HG02885 (cell line): ENCODE results near the gene XIRP1.
"Not testable (repeated sequence)": the region's sequence is repeated elsewhere in the genome, so short reads cannot be mapped to it uniquely, and the experiment has no call there.

Experiments used
- ATAC-seq: cut with Tn5 transposase; IDR thresholded peaks from one replicate; pipeline ENCODE4 v1.9.1; 2021; ENCODE audit warnings: mild to moderate bottlenecking; ENCODE audit not compliant: unreplicated experiment, poor library complexity

XIRP1 gene, protein sequence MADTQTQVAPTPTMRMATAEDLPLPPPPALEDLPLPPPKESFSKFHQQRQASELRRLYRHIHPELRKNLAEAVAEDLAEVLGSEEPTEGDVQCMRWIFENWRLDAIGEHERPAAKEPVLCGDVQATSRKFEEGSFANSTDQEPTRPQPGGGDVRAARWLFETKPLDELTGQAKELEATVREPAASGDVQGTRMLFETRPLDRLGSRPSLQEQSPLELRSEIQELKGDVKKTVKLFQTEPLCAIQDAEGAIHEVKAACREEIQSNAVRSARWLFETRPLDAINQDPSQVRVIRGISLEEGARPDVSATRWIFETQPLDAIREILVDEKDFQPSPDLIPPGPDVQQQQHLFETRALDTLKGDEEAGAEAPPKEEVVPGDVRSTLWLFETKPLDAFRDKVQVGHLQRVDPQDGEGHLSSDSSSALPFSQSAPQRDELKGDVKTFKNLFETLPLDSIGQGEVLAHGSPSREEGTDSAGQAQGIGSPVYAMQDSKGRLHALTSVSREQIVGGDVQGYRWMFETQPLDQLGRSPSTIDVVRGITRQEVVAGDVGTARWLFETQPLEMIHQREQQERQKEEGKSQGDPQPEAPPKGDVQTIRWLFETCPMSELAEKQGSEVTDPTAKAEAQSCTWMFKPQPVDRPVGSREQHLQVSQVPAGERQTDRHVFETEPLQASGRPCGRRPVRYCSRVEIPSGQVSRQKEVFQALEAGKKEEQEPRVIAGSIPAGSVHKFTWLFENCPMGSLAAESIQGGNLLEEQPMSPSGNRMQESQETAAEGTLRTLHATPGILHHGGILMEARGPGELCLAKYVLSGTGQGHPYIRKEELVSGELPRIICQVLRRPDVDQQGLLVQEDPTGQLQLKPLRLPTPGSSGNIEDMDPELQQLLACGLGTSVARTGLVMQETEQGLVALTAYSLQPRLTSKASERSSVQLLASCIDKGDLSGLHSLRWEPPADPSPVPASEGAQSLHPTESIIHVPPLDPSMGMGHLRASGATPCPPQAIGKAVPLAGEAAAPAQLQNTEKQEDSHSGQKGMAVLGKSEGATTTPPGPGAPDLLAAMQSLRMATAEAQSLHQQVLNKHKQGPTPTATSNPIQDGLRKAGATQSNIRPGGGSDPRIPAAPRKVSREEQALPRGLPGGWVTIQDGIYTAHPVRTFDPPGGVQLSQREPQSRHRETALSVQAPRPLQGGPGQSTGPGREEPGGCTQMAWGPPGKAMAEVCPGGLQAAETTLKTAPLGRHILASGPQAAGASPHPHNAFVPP (N-terminal part only)

DNA sequence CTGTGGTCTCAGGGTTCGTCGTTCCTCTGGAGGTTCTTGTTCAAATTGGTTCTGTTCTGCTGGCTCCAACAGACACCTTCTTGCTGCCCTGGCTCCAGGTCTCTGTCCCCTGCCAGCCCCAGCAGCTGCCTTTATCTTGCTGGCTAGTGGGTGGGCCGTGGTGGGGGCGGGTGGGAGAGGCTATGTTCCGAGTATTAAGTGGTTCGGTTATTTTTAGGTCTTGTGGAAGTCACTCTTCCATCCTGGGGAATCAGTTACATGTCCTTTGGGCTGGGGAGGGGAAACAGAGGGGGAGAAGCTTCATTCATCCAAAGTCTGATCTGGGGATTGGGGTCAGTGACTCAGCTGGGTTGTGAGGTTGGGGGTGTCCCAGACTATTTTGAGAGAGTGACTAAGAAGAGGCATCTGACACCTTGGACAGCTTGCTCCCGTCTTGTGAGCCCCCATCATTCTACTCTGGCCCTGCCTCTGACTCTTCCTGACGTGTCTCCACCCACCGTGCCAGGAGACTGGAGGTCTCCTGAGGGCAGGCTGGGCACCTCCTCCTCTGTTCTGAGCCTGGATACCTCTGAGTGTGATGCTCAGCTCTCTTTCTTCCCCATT lies at the start of gene XIRP1:
Gene XIRP1, minus strand, starts transcription at position 106 of the 603 bp plus-strand sequence. CDS start 3,150 bp downstream, outside the sequence.
- no peak for ATAC-seq

DNA sequence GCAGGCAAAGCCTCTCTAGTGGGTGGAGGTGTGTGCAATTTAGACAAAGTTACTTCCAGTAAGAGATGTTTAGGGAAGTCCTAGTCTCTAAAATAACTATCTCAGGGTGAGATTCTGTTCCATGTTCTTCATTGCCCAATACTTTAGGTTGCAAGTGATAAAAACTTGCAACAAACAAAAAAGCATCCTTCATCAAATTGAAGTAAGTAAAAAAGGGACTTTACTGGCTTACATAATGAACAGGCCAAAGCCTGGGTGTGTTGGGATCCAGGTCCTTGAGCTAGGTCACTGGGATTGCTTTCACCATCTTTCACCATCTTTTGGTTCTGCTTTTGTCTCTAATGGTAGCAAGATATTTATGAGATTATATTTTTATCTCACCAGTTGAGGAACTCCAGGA lies 49.2 kb upstream of the XIRP1 start:
- ATAC-seq, result no peak

DNA sequence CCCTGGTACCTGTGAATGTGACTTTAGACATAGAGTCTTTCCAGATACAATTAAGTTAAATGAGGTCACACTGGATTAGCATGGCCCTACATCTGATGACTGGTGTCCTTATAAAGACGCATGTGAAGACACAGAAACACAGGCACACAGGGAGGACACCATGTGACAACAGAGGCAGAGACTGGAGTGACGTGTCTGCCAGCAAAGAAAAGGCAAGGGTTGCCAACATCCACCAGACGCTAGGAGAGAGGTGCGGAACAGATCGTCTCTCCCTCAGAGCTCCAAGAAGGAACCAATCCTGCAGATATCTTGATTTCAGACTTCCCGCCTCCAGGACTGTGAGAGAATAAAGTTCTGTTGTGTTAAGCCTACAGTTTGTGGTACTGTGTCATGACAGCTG lies 44.6 kb upstream of the XIRP1 start:
- no peak for ATAC-seq

DNA sequence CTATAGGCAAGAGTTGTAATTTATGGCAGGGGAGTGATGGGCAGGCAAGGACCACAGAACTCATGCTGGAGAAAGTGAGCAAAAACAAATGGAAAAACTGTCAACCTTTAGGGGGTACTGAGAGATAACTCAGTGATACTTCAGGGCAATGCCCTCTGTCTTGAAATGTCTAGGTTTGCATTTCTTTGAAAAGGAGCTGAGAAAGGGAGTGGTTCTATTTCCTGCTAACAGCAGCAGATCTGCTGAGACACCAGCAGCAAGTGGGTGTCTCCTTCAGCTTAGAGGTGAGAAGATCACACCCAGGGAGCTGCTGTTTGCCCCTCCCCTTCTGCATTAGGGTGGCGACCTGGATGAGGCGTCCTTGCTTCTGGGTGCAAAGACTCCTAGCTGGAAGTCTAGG lies 42.3 kb upstream of the XIRP1 start:
- no peak for ATAC-seq

DNA sequence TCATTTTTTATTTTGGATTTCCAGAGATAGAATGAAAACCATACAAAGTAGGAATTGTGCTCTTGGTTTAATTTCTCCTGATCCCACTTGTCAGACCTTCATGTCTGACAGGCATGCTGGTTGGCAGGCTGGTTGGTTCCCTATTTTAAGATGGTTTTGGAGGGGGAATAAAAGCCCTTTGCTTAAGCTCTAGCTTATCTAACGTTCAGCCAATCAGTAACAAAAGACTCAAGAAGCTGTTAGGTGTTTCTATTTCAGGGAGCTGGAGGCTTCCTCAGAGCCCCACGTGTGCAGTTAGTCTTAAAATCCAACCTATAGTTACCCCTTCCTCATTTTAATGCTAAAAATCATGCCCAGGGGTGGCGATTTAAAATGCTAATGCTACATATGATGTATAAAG lies 40.5 kb upstream of the XIRP1 start:
- ATAC-seq, result no peak

DNA sequence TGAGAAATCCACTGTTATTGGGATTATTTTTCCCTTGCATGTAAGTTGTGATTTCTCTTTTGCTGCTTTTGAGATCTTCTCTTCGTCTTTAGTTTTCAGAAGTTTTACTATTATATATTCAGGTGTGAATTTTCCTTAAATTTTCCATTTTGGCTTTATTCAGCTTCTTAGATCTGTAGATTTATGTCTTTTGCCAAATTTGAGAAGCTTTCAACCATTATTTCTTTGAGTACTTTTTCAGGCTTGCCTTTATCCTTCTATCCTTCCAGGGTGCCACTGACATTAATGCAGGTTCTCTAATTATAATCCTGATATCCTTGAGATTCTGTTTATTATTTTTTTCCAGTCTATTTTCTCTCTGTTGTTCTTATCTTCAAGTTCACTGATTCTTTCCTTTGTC lies 38.1 kb upstream of the XIRP1 start:
- no peak for ATAC-seq

DNA sequence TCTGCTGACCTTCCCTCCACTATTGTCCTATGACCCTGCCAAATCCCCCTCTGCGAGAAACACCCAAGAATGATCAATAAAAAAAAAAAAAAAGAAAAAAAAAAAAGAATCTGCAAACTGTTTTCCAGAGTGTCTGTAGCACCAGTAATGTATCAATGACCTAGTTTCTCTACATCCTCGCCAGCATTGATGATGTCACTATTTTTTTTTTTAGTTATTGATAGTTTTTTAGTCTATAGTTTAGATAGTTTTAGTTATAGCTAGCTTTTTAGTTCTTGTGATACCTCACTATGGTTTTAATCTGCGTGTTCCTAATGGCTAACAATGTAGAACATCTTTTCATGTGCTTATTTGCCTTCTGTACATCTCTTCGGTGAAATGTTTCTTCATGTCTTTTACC lies 36.1 kb upstream of the XIRP1 start:
- no peak for ATAC-seq

DNA sequence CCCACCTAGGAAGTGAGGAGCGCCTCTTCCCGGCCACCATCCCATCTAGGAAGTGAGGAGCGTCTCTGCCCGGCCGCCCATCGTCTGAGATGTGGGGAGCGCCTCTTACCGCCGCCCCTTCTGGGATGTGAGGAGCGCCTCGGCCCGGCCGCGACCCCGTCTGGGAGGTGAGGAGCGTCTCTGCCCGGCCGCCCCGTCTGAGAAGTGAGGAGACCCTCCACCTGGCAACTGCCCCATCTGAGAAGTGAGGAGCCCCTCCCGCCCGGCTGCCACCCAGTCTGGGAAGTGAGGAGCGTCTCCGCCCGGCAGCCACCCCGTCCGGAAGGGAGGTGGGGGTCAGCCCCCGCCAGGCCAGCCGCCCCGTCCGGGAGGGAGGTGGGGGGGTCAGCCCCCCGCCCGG lies 35.2 kb upstream of the XIRP1 start:
- not testable (repeated sequence) for ATAC-seq

DNA sequence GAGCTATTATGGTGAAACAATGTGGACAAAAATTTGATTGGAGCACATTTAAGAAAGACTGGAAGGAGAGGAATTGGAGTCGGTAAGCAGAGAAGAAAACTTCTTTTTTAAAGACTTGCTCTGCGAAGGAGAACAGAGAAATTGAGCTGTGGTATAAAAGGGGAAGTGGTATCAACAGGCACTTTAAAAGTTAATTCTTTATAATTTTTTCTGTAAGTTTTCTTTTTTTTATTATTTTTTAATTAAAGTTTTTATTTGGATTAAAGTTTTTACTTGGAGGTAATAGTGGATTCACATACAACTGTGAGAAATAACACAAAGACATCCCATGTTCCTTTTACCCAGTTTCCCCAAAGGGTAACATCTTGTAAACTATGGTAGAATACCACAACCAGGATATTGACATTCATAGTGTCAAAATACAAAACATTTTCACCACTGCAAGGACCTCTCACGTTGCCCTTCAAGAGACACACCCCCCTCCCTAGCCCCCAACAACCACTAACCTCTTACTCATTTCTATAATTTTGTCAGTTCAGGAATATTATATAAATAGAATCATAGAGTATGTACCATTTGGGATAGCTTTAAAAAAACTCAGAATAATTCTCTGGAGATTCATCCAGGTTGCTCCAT lies 33.8 kb upstream of the XIRP1 start:
- ATAC-seq, result peak; percentile 60

DNA sequence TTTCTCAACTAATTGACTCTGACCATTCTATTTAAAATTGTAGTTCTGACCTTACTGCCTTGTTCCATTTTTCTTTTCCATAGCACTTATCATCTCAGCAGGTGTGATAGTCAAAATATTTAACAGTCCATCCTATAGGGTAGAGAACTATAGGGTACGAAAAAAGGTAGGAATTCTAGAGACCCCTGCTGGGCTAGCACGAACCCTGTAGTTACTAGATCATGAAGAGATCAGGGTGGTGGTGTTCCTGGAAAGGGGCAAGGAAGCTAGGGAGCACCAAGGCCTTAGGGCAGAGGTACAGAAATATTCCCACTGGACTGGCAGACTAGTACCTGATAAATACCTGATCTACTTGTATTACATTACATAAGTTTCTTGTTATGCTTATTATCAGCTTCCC lies 31.9 kb upstream of the XIRP1 start:
- no peak for ATAC-seq

DNA sequence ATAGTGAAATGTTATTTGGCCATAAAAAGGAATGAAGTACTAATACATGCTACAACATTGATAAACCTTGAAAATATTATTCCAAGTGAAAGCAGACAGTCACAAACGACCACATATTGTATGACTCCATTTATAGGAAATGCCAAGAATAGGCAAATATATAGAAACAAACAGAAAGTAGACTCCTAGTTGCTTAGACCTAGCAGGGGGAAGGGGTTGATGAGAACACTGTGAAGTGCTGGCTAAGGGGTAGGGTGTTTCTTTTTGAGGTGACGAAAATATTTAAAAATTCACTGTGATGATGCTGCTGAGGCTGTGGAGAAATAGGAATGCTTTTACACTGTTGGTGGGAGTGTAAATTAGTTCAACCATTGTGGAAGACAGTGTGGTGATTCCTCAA lies 30.5 kb upstream of the XIRP1 start:
- no peak for ATAC-seq

DNA sequence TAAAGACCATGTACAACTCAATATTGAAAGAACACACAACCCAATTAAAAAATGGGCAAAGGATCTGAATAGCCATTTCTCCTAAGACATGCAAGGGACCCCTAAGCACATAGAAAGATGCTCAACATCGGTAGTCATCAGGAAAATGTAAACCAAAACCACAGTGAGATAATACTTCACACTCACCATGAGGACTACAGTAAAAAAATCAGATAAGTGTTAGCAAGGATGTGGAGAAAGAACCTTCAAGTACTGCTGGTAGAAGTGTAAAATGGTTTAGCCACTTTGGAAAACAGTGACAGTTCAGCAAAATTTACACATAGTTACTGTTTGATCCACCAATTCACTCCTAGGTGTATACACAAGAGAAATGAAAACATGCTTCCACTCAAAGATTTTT lies 30.1 kb upstream of the XIRP1 start:
- ATAC-seq, result no peak

DNA sequence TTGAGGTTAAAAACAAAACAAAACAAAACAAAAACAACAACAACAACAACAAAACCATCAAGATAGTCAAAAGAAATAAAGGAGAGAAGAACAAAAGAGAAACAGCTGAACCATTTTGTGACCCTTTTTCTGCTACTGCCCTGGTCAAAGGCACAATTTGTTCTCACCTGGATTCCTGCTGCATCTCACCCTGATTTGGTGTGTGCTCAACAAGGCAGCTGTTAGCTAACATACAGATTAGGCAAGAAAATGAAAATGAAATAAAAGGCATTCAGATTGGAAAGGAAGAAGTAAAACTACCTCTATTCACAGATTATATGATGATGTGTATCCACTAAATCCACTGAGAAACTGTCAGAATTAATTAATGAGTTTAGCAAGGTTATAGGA lies 28.7 kb upstream of the XIRP1 start:
- ATAC-seq, result no peak

DNA sequence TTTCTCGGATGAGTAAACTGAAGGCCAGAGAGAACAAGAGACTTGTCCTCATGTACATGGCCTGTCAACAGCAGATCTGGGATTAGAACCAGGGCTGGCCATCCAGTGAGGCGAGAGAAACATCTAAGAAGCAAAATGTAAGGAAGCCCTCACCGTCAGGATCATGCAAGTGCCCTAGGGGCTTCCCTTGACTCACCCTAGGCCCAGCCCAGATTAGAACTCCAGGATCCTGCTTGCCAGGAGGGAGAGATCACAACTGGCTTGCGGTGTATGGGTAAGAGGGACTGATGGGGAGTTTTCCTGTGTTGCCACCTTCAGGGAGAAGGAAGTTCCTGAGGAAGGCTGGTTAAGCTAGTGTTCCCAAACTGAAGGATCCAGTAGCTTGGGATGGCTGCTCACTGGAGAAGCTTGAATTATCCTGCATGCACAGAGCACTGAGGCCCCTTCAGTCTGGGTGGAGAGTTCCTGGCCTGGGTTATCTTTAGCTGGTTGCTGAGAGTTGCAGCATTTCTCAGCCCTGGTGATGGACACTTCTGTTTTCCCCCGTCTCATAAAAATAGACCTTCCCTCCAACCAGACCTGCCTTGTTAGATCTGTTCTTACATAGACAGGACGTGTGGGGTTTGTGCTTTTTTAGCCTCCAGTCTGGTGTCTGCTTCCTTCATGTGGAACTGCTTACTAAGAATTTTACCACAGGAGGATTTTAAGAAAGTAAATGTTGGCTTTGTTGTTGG lies 28.2 kb upstream of the XIRP1 start:
- ATAC-seq, result peak; percentile 39

DNA sequence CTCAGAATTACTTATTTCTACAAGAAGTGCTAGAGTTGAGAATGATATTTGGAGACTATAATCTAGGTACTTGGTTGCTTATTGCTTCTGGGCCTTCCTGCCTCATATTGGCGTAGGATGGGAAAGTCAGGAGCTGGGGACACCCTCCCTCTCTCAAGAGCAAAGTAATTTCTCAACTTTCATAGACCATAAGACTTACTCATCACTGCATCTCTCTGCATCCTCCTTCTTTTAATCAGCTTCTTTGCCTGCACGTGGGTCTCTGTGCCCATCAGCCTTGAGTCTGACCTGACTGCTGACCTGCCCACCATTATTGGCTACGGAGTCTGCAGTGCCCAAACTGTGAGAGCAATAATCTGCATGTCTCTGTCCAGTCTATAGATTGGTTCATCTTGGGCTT lies 27.3 kb upstream of the XIRP1 start:
- no peak for ATAC-seq

DNA sequence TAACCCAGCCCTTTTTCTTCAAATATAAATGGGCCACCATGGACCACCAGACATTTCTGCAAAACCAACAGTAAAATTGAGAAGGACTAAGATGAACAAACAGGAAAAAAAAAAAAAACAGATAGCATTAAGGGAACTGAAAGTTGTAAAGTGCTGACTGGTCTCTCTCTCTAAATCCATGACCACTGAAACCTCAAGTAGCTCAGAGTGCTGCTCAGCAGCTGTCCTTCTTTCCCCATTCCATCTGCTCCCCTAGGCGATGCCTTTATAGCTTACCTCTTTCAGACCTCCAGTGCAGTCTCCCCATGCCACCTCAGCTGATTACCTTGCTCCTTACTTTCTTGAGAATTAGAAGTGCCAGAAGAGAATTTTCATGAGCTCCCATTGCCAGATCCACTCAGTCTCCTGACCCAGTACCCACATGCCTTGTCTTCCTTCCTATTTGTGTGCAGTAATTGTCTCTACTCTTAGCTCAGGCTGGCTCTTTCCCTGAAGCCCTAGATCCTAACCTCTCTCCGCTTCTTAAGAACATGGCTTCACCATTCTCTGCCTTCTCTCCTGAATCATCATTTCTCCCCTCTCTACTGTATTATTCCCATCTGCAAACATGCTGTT lies 23.9 kb upstream of the XIRP1 start:
- peak; percentile 96 for ATAC-seq

DNA sequence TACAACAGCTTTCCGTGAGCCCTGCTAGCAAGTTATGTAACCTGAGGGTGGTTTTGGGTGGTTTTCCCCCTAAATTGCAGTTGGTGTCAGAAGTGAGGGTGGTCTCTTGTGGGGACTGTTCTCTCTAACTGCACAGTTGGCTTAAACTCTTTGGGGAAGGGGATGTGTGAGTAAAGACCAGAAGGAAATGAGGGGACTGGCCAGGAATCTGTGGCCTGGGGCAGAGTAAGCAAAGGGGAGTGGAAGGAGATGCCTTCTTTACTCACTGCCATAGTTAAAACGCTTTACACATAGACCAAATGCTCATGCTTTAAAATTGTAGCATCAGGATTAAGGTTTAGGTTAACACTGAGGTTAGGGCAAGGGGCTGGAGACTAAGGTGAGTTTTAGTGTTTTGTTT lies 21.2 kb upstream of the XIRP1 start:
- ATAC-seq, result no peak

DNA sequence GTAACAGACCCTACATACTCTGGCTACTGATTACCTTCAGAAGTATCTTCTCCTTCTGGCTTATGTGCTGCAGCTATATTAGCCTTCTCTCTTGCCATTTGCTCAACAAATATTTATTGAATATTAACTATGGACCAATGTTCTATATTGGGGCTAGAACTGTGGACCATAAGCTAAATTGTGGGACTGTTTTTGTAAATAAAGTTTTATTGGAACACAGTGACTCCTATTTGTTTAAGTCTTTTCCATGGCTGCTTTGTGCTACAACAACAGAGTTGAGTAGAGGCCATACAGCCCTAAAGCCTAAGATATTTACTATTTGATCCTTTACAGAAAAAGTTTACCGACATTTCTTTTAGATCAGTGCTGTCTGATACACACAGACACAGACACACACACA lies 20.3 kb upstream of the XIRP1 start:
- no peak for ATAC-seq
